Cardiac fibroblast (primary cell): ENCODE measurements around the gene APAF1.
A peak's percentile ranks its signal among the peaks of the same experiment; 100 is the strongest.

Experiments
- DNase-seq, 2 donors: peaks; one replicate each; pipeline versions ENCODE4 v3.0.0 to v3.0.0-alpha.2; 2010; ENCODE audit warnings: low read depth in 2 of 2
- H3K4me3 ChIP-seq, 2 donors: replicated peaks in 1 of 2; 1 replicate in 1 of 2; 2 replicates in 1 of 2; pipeline ENCODE4 v1.5.1; 2011; ENCODE audit warnings: low read depth in 2 of 2, low read length in 2 of 2, mild to moderate bottlenecking in 2 of 2, moderate library complexity in 1 of 2
- CTCF ChIP-seq: IDR thresholded peaks from one replicate; pipeline ENCODE4 v1.5.1; 2011; ENCODE audit warnings: low read depth, mild to moderate bottlenecking, low read length, inconsistent platforms

APAF1 gene

GRCh38 chr12:98725476-98726247 lies 80.6 kb downstream of the APAF1 start:
- peak; percentile 72 to 78 for DNase-seq
- peak; percentile 58 for TF ChIP-seq CTCF
- H3K4me3 ChIP-seq: no peak overlapping the region

- H3K4me3 ChIP-seq: no peak overlapping the region
- DNase-seq: no peak
- TF ChIP-seq CTCF: no peak
Observed at GRCh38 chr12:98727196-98727595, 82.1 kb downstream of the APAF1 start.

- no peak for TF ChIP-seq CTCF
- no peak overlapping the region for H3K4me3 ChIP-seq
- no peak for DNase-seq
Observed at GRCh38 chr12:98730412-98730811, 85.3 kb downstream of the APAF1 start.

GRCh38 chr12:98733667-98734350 lies 88.7 kb downstream of the APAF1 start:
- peak in 1 of 2 donors; percentile 5 for DNase-seq
- no peak for TF ChIP-seq CTCF

GRCh38 chr12:98735821-98736220 lies 90.7 kb downstream of the APAF1 start:
- no peak for TF ChIP-seq CTCF
- no peak overlapping the region for H3K4me3 ChIP-seq
- no peak for DNase-seq

More at GRCh38 chr12:98733667-98734350, 88.7 kb downstream of the APAF1 start:
- H3K4me3 ChIP-seq: no peak overlapping the region

GRCh38 chr12:98736352-98737321 lies 91.5 kb downstream of the APAF1 start:
- DNase-seq: no peak
- H3K4me3 ChIP-seq: no peak overlapping the region
- TF ChIP-seq CTCF: no peak
